Measurements from ENCODE around the gene ARHGEF28. TPM values are rescaled to one million over a fixed set of nuclear protein-coding genes. Genes with fewer than 3 reads are reported as not detected.

Gene ARHGEF28
- total and polyA plus RNA-seq, 12 donors: 0.62 to 3.4 (median 1.5) TPM

- no peaks in the 10 kb centered on the region for H3K9me3 ChIP-seq
- no peak overlapping the region for H3K4me3 ChIP-seq
- DNase-seq (no peak), ATAC-seq (no peak)
- H3K27ac ChIP-seq: no peak overlapping the region
- no peaks in the 10 kb centered on the region for H3K36me3 ChIP-seq
- H3K4me1 ChIP-seq: no peaks in the 10 kb centered on the region
- intact Hi-C loops (cut with DNase I): no loop called here
- no peaks in the 10 kb centered on the region for H3K27me3 ChIP-seq
- no peak for TF ChIP-seq CTCF (IDR thresholded peaks at IDR 0.05)
- WGBS, 2 donors: 57% methylated on average over 1 of the region's 1 CpG
These were observed 60.9 kb downstream of the ARHGEF28 start for GRCh38 chr5:73686912-73687311.

- H3K4me3 ChIP-seq: no peak overlapping the region
- TF ChIP-seq CTCF (IDR thresholded peaks at IDR 0.05): no peak
- ATAC-seq (no peak), DNase-seq (no peak)
- H3K27me3 ChIP-seq: no peaks in the 10 kb centered on the region
- no peaks in the 10 kb centered on the region for H3K9me3 ChIP-seq
- H3K4me1 ChIP-seq: no peaks in the 10 kb centered on the region
- intact Hi-C loops (cut with DNase I): no loop called here
- no peaks in the 10 kb centered on the region for H3K36me3 ChIP-seq
- H3K27ac ChIP-seq: no peak overlapping the region
- 88 to 90% methylated on average over 1 of the region's 1 CpG for WGBS, 2 donors
These were observed 61.4 kb downstream of the ARHGEF28 start for GRCh38 chr5:73687357-73687756.

GRCh38 chr5:73690015-73690414 is 64.0 kb downstream of the ARHGEF28 start:
- no peak for ATAC-seq

GRCh38 chr5:73691302-73692080 is 65.5 kb downstream of the ARHGEF28 start:
- H3K36me3 ChIP-seq: no peaks in the 10 kb centered on the region
- ATAC-seq (no peak), DNase-seq (no peak)
- peaks cover 0 to 4% (median 0%) of the 10 kb centered on the region in 11 donors for H3K9me3 ChIP-seq
- H3K4me3 ChIP-seq: no peak overlapping the region
- intact Hi-C loops (cut with DNase I): no loop called here
- H3K4me1 ChIP-seq: peaks cover 0 to 26% (median 10%) of the 10 kb centered on the region in 9 donors
- H3K27me3 ChIP-seq: no peaks in the 10 kb centered on the region
- 72 to 97% methylated on average over 3 of the region's 3 CpGs for WGBS, 2 donors
- no peak overlapping the region for H3K27ac ChIP-seq
- no peak for TF ChIP-seq CTCF (IDR thresholded peaks at IDR 0.05)

More at GRCh38 chr5:73690015-73690414, 64.0 kb downstream of the ARHGEF28 start:
- WGBS, 2 donors: 76 to 80% methylated on average over 3 of the region's 3 CpGs
- Histone ChIP-seq H3K27me3 (no peaks in the 10 kb centered on the region), H3K27ac (no peak overlapping the region), H3K4me1 (peaks cover 0 to 18% (median 10%) of the 10 kb centered on the region in 9 donors), H3K9me3 (no peaks in the 10 kb centered on the region), H3K36me3 (no peaks in the 10 kb centered on the region), H3K4me3 (no peak overlapping the region)
- DNase-seq: no peak
- intact Hi-C loops (cut with DNase I): no loop called here
- no peak for TF ChIP-seq CTCF (IDR thresholded peaks at IDR 0.05)
